Cardiac fibroblast (primary cell): ENCODE results near the gene KCNK7.

Source experiments
- DNase-seq, 2 donors: peaks; one replicate each; pipeline versions ENCODE4 v3.0.0 to v3.0.0-alpha.2; 2010; ENCODE audit warnings: low read depth in 2 of 2
- H3K4me3 ChIP-seq, 2 donors: replicated peaks in 1 of 2; 1 replicate in 1 of 2; 2 replicates in 1 of 2; pipeline ENCODE4 v1.5.1; 2011; ENCODE audit warnings: low read depth in 2 of 2, low read length in 2 of 2, mild to moderate bottlenecking in 2 of 2, moderate library complexity in 1 of 2
- CTCF ChIP-seq: IDR thresholded peaks from one replicate; pipeline ENCODE4 v1.5.1; 2011; ENCODE audit warnings: low read depth, mild to moderate bottlenecking, low read length, inconsistent platforms

Gene KCNK7

GRCh38 chr11:65583589-65583988 lies 12.0 kb downstream of the KCNK7 start:
- no peak for DNase-seq
- TF ChIP-seq CTCF, result no peak
- no peak overlapping the region for H3K4me3 ChIP-seq

GRCh38 chr11:65581928-65582327 lies 13.7 kb downstream of the KCNK7 start:
- no peak for TF ChIP-seq CTCF
- DNase-seq, result no peak
- H3K4me3 ChIP-seq, result no peak overlapping the region

GRCh38 chr11:65580756-65581155 lies 14.8 kb downstream of the KCNK7 start:
- no peak for TF ChIP-seq CTCF
- DNase-seq, result no peak
- no peak overlapping the region for H3K4me3 ChIP-seq

- DNase-seq, result no peak
- TF ChIP-seq CTCF, result no peak
- no peak overlapping the region for H3K4me3 ChIP-seq
Observed at GRCh38 chr11:65580031-65580692, 15.4 kb downstream of the KCNK7 start.

GRCh38 chr11:65579291-65579690 lies 16.3 kb downstream of the KCNK7 start:
- no peak for TF ChIP-seq CTCF
- no peak for DNase-seq
- H3K4me3 ChIP-seq, result no peak overlapping the region

GRCh38 chr11:65578667-65579066 lies 16.9 kb downstream of the KCNK7 start:
- DNase-seq, result no peak
- H3K4me3 ChIP-seq, result no peak overlapping the region
- no peak for TF ChIP-seq CTCF

- H3K4me3 ChIP-seq, result peak overlapping the region in 1 of 2 donors; percentile 56
- no peak for DNase-seq
- TF ChIP-seq CTCF, result no peak
Observed at GRCh38 chr11:65578134-65578533, 17.5 kb downstream of the KCNK7 start.
